NOMO-1 treated with DMSO at 0.1 percent for 48 hours (cell line): ENCODE results near the gene TSFM.
A peak's percentile ranks its signal among the peaks of the same experiment; 100 is the strongest.
"Not testable (repeated sequence)": the region's sequence is repeated elsewhere in the genome, so short reads cannot be mapped to it uniquely, and the experiment has no call there.

Source experiments
- DNase-seq: peaks from one replicate; lab custom pipeline; 2025; ENCODE audit not compliant: unreplicated experiment; lab: John Stamatoyannopoulos, UW

TSFM gene

GRCh38 chr12:57762463-57762862, 20.1 kb upstream of the TSFM start:
- no peak for DNase-seq

GRCh38 chr12:57763881-57764661, 18.5 kb upstream of the TSFM start:
- no peak for DNase-seq

- DNase-seq: no peak
Measured at GRCh38 chr12:57764662-57765002, 18.0 kb upstream of the TSFM start.

GRCh38 chr12:57765003-57765697, 17.4 kb upstream of the TSFM start:
- no peak for DNase-seq

GRCh38 chr12:57765698-57766463, 16.7 kb upstream of the TSFM start:
- DNase-seq: no peak

- no peak for DNase-seq
Measured at GRCh38 chr12:57766464-57767304, 15.9 kb upstream of the TSFM start, which contains the start of gene CYP27B1. TSS of gene CYP27B1 (minus strand) at chr12:57767078. CDS start at chr12:57767041, 37 bp downstream.

- no peak for DNase-seq
Measured at GRCh38 chr12:57767305-57767698, 15.3 kb upstream of the TSFM start.

- DNase-seq: no peak
Measured at GRCh38 chr12:57767876-57768275, 14.7 kb upstream of the TSFM start.

GRCh38 chr12:57769594-57769993, 13.0 kb upstream of the TSFM start:
- DNase-seq: no peak

GRCh38 chr12:57770734-57771133, 11.9 kb upstream of the TSFM start:
- DNase-seq: no peak

- DNase-seq: peak; percentile 92
Measured at GRCh38 chr12:57771236-57771872, 11.2 kb upstream of the TSFM start.

GRCh38 chr12:57771873-57772428, 10.6 kb upstream of the TSFM start, which contains the start of gene METTL1:
TSS of gene METTL1 (minus strand) at chr12:57772105. CDS start at chr12:57772083, 22 bp downstream.
- peak; percentile 91 for DNase-seq

- peak; percentile 31 for DNase-seq
Measured at GRCh38 chr12:57772429-57773322, 9.9 kb upstream of the TSFM start, which contains the start of gene EEF1AKMT3. TSS of gene EEF1AKMT3 (plus strand) at chr12:57772614. CDS start at chr12:57772725, 111 bp downstream.

- DNase-seq: not testable (repeated sequence)
Measured at GRCh38 chr12:57774634-57775033, 8.0 kb upstream of the TSFM start.

GRCh38 chr12:57775044-57775443, 7.5 kb upstream of the TSFM start:
- no peak for DNase-seq

- DNase-seq: no peak
Measured at GRCh38 chr12:57775563-57776246, 6.9 kb upstream of the TSFM start.

- no peak for DNase-seq
Measured at GRCh38 chr12:57776247-57776587, 6.4 kb upstream of the TSFM start.

GRCh38 chr12:57777367-57777766, 5.2 kb upstream of the TSFM start:
- DNase-seq: no peak
